Left renal pelvis (tissue), 4 donors: ENCODE data around the gene SLC30A9. TPM values are rescaled to one million over a fixed set of nuclear protein-coding genes. Genes with fewer than 3 reads are reported as not detected.

Experiments used
- DNase-seq, 4 donors: peaks; one replicate each; pipeline ENCODE4 v3.0.0-alpha.2; 2013; ENCODE audit warnings: low read depth in 4 of 4, low spot score in 3 of 4
- polyA plus RNA-seq, 4 donors: library from polyadenylated mRNA; unstranded; fragments of 120-200 nt; gene quantifications; one replicate each; pipeline ENCODE4 v1.2.1, GENCODE V29; 2013; ENCODE audit not compliant: insufficient read length in 4 of 4

SLC30A9 gene
- polyA plus RNA-seq, 4 donors: 80.3 to 137 (median 109) TPM

- no peak for DNase-seq
Observed at GRCh38 chr4:41998019-41998418, 7.7 kb downstream of the SLC30A9 start.

- DNase-seq: no peak
Observed at GRCh38 chr4:41999321-41999720, 9.0 kb downstream of the SLC30A9 start.

GRCh38 chr4:42008011-42008786, 17.9 kb downstream of the SLC30A9 start:
- DNase-seq: no peak

DNA sequence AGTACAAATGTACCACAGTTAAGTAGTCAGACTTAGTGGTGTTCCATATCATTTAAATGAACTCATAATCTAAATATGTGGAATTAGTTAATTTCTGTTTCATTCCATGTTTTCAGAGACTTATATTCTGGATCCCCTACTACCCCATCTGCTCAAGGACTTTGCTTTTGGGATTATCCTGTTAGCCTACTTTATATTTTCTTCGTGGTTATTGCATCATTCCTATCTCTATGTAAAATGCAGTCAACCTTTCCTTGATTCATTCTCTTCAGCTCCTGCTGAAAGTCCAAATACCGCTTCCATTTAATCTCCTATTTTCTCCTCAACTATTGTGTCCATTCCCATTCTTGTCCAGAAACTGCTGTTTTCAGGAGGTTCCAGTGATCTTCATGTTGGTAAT, 25.1 kb downstream of the SLC30A9 start:
- DNase-seq: no peak

GRCh38 chr4:42018451-42018850, 28.1 kb downstream of the SLC30A9 start:
- DNase-seq: no peak

- DNase-seq: no peak
Observed at GRCh38 chr4:42048394-42048793, 58.1 kb downstream of the SLC30A9 start.

DNA sequence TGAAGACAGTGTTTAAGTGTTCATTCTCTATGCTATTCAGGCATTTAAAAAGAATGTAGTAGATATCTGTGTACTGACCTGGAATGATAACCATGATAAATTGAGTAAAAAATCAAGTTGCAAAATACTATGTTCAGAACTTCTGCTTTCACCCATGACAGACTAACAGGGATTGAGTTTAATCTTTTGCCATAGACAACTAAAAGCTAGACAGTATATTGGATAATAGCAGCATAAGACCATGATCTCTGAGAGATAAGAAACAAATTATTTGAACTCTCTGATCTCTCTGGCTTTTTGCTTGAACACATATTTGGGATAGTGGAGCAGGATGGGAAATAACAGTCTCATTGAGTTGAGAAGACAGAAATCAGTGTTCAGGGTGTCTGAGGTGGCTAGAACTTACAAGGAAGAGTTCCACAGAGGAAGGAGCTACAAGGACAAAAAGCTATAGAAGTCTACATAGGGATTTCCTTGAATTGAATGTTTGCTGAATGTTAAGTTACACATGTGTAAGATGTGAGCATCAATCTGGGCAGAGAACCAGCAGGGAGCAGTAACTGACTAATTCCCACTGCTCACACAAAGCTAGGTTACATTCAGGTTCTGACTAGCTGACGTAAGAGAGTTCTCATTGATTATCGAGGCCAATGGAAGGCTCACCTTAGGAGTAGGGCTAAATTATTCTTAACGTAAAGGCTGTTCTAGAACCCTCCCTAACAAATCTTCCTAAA, 60.4 kb downstream of the SLC30A9 start:
- DNase-seq: no peak

GRCh38 chr4:42066402-42066801, 76.1 kb downstream of the SLC30A9 start:
- no peak for DNase-seq

GRCh38 chr4:42067264-42067663, 76.9 kb downstream of the SLC30A9 start:
- DNase-seq: no peak

DNA sequence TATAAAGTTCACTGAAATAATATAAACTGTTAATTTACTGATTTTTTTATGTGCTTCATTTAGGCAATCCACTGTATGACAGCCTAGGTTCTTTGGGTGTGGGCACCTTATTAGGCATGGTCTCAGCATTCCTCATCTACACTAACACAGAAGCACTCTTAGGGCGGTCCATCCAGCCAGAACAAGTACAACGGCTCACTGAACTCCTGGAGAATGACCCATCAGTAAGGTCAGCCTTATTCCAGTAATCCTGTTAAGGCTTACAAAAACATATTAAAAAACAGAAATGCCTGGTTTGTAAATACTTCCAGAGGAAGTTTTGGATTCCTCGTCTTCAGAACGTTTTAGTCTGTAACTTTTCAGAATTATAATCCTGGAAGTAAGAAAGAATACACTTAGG, 80.1 kb downstream of the SLC30A9 start:
- no peak for DNase-seq

DNA sequence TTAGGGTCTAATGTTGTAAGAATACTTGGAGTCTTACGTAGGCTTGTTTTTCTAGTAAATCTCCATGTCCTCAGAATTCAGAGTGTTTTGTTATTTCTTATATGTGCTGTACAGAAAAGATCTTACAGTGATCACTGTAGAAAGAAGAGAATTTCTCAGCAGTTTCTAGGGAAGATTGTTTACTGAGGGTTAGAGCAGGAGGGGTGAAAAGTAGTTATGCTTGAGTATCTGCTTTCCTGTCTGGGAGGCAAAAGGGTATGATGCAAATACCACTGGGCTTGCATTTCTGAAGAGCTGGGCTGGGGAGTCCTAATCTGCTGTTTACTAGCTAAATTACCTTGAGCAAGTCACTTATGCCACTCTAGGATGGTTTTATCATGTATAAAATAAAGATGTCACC, 84.0 kb downstream of the SLC30A9 start:
- no peak for DNase-seq

GRCh38 chr4:42078184-42078801, 88.0 kb downstream of the SLC30A9 start:
- no peak for DNase-seq

GRCh38 chr4:42080306-42080705, 90.0 kb downstream of the SLC30A9 start:
- peak in 3 of 4 donors; percentile 5 to 42 (median 8) for DNase-seq

GRCh38 chr4:42083816-42084215, 93.5 kb downstream of the SLC30A9 start:
- no peak for DNase-seq

- no peak for DNase-seq
Observed at GRCh38 chr4:42088386-42088785, 98.1 kb downstream of the SLC30A9 start.

GRCh38 chr4:42101446-42101975, 111.2 kb downstream of the SLC30A9 start:
- DNase-seq: no peak

DNA sequence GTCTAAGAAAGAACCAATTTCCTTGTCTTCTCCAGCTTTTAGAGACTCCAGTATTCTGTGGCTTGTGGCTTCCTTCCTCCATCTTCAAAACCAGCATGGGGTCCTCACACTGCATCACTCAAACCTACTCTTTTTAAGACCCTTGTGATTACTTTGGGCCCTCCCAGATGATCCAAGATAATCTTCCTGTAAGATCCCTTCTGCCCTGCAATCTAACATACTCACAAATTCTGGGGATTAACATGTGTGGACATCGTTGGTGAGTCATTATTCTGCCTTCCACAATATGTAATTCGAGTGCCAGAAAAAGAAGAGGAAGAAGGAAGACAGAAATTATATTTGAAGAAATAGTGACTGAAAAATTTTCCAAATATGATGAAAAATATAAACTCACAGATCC, 114.2 kb downstream of the SLC30A9 start:
- DNase-seq: no peak

DNA sequence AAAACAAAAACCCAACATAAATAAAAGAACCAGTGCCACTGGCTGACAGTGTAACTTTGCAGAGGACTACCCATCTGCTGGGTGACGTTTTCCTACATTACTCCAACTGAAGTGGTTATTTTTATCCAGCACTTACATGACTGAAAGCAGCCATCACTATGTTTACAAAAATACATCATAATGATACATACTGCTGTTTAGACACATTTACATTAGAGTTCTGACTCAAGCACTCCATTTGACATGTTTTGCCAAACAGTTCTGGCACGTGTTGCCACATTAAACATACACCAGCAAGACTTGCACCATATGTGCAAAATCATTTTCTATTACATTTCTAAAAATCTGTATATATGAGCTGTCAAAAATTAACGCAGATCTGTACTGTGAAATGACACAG, 122.5 kb downstream of the SLC30A9 start:
- DNase-seq: no peak

DNA sequence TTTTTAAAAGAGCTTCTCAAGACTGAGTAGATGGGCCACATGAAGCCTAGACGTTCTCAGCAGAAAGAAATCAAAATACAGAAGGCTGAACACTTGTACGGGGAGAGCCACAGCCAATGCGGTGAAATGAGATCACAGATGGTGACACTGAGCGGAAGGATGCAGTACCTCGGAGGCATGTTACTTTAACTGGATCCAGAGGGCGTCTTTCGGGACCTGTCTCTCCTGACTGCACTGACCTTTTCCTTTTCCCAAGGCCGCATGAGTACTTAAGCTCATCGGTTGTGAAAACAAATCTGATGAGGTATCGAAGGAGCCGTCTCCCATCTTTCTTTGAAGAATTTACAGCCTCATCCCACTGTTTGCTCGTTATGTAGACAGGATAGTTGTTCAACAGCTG, 129.6 kb downstream of the SLC30A9 start:
- DNase-seq: no peak

GRCh38 chr4:42122237-42122636, 131.9 kb downstream of the SLC30A9 start:
- no peak for DNase-seq

DNA sequence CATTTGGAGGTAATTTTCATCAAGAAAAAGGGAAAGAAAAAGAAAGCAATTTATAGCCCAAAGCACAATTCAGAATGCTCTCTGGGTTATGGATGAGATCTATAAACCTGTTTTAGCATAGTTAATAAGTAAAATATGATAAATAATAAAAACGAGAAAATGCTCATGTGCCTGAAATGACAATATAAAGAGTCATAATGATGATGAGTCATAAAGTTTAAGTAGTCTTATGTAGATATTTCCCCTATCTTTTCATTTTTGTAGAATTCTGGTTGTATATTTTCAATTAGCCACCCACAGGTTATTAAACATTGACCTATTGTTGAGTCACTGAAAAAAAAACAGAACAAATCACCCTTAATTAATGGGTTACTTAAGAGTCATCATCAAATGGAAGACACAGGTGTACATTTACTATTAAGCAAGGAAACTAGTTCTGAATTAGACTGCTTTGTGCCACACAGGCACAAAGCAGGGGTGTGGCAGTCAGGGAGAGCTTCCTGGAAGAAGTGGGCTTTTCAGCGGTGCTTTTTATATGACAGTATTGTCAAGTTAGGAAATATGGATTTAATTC, 132.8 kb downstream of the SLC30A9 start:
- DNase-seq: no peak
